Measurements from ENCODE around the gene BNIP2.

DNA sequence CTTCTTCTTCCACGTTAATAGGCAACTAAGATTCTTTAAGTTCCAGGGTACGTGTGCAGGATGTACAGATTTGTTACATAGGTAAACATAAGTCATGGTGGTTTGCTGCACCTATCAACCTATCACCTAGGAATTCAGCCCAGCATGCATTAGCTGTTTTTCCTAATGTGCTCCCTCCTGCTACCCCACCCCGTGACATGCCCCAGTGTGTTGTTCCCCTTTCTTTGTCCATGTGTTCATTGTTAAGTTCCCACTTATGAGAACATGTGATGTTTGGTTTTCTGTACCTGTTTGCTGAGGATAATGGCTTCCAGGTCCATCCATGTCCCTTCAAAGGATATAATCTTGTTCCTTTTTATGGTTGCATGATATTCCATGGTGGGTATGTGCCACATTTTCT lies 52.9 kb downstream of the BNIP2 start:
- no peak for TF ChIP-seq GATA2 (IDR thresholded peaks at IDR 0.05; ENCODE audit: low read depth, low read length)
- TF ChIP-seq GATA3 (IDR thresholded peaks at IDR 0.05; ENCODE audit: low read depth, low read length) = no peak

Data from SH-SY5Y (cell line).